ENCODE data around the gene SUMO3.

The SUMO3 gene

GRCh38 chr21:44805226-44805625 lies 12.6 kb downstream of the SUMO3 start:
- H3K4me1 Mint-ChIP-seq: peaks cover 25% of the 10 kb centered on the region
- H3K27ac Mint-ChIP-seq: no peak overlapping the region
- H3K4me3 Mint-ChIP-seq: no peak overlapping the region
- no peaks in the 10 kb centered on the region for H3K9me3 Mint-ChIP-seq
- H3K27me3 Mint-ChIP-seq: no peaks in the 10 kb centered on the region
- peaks cover 6% of the 10 kb centered on the region for H3K36me3 Mint-ChIP-seq

GRCh38 chr21:44804762-44805161 lies 13.1 kb downstream of the SUMO3 start:
- Mint-ChIP-seq H3K27me3 (no peaks in the 10 kb centered on the region), H3K27ac (no peak overlapping the region), H3K36me3 (peaks cover 7% of the 10 kb centered on the region), H3K4me3 (peak overlapping the region; percentile 4), H3K4me1 (peaks cover 29% of the 10 kb centered on the region), H3K9me3 (no peaks in the 10 kb centered on the region)

GRCh38 chr21:44803651-44804050 lies 14.2 kb downstream of the SUMO3 start:
- H3K4me3 Mint-ChIP-seq: peak overlapping the region; percentile 90
- H3K9me3 Mint-ChIP-seq: no peaks in the 10 kb centered on the region
- H3K27me3 Mint-ChIP-seq: no peaks in the 10 kb centered on the region
- H3K36me3 Mint-ChIP-seq: peaks cover 10% of the 10 kb centered on the region
- peaks cover 40% of the 10 kb centered on the region for H3K4me1 Mint-ChIP-seq
- peak overlapping the region; percentile 92 for H3K27ac Mint-ChIP-seq

- peak overlapping the region; percentile 92 for H3K27ac Mint-ChIP-seq
- H3K36me3 Mint-ChIP-seq: peaks cover 11% of the 10 kb centered on the region
- H3K27me3 Mint-ChIP-seq: no peaks in the 10 kb centered on the region
- peaks cover 46% of the 10 kb centered on the region for H3K4me1 Mint-ChIP-seq
- peak overlapping the region; percentile 90 for H3K4me3 Mint-ChIP-seq
- no peaks in the 10 kb centered on the region for H3K9me3 Mint-ChIP-seq
Observed at GRCh38 chr21:44802396-44803153, 15.3 kb downstream of the SUMO3 start.

- peak within 1 kb of the TSS; percentile 97 for H3K4me3 Mint-ChIP-seq
- H3K27ac Mint-ChIP-seq: peak within 1 kb of the TSS; percentile 95
- H3K4me1 Mint-ChIP-seq: peaks cover 50% of the 10 kb centered on the region
- no peaks in the 10 kb centered on the region for H3K9me3 Mint-ChIP-seq
- H3K27me3 Mint-ChIP-seq: no peaks in the 10 kb centered on the region
- peaks cover 11% of the 10 kb centered on the region for H3K36me3 Mint-ChIP-seq
Observed at GRCh38 chr21:44801468-44802395, 16.1 kb downstream of the SUMO3 start, which contains the start of gene UBE2G2. UBE2G2 (minus strand) TSS chr21:44801820; CDS start chr21:44801748, 72 bp downstream.

GRCh38 chr21:44800971-44801467 lies 16.8 kb downstream of the SUMO3 start:
- Mint-ChIP-seq H3K4me1 (peaks cover 57% of the 10 kb centered on the region), H3K36me3 (peaks cover 11% of the 10 kb centered on the region), H3K27ac (peak overlapping the region; percentile 95), H3K9me3 (no peaks in the 10 kb centered on the region), H3K4me3 (peak overlapping the region; percentile 97), H3K27me3 (no peaks in the 10 kb centered on the region)

GRCh38 chr21:44800103-44800502 lies 17.8 kb downstream of the SUMO3 start:
- Mint-ChIP-seq H3K27ac (peak overlapping the region; percentile 68), H3K4me1 (peaks cover 65% of the 10 kb centered on the region), H3K9me3 (no peaks in the 10 kb centered on the region), H3K27me3 (no peaks in the 10 kb centered on the region), H3K36me3 (peaks cover 8% of the 10 kb centered on the region), H3K4me3 (peak overlapping the region; percentile 97)

- Mint-ChIP-seq H3K27me3 (no peaks in the 10 kb centered on the region), H3K4me3 (peak overlapping the region; percentile 97), H3K9me3 (no peaks in the 10 kb centered on the region), H3K4me1 (peaks cover 64% of the 10 kb centered on the region), H3K27ac (no peak overlapping the region), H3K36me3 (peaks cover 8% of the 10 kb centered on the region)
Observed at GRCh38 chr21:44799646-44800045, 18.2 kb downstream of the SUMO3 start.

GRCh38 chr21:44797775-44798174 lies 20.1 kb downstream of the SUMO3 start:
- H3K27me3 Mint-ChIP-seq: no peaks in the 10 kb centered on the region
- H3K27ac Mint-ChIP-seq: no peak overlapping the region
- no peaks in the 10 kb centered on the region for H3K9me3 Mint-ChIP-seq
- peaks cover 68% of the 10 kb centered on the region for H3K4me1 Mint-ChIP-seq
- H3K36me3 Mint-ChIP-seq: peaks cover 8% of the 10 kb centered on the region
- H3K4me3 Mint-ChIP-seq: no peak overlapping the region

- Mint-ChIP-seq H3K27me3 (no peaks in the 10 kb centered on the region), H3K4me1 (peaks cover 73% of the 10 kb centered on the region), H3K27ac (no peak overlapping the region), H3K36me3 (peaks cover 9% of the 10 kb centered on the region), H3K4me3 (no peak overlapping the region), H3K9me3 (no peaks in the 10 kb centered on the region)
Observed at GRCh38 chr21:44795342-44795741, 22.5 kb downstream of the SUMO3 start.

- H3K9me3 Mint-ChIP-seq: no peaks in the 10 kb centered on the region
- H3K36me3 Mint-ChIP-seq: peaks cover 4% of the 10 kb centered on the region
- H3K4me3 Mint-ChIP-seq: peak overlapping the region; percentile 15
- no peaks in the 10 kb centered on the region for H3K27me3 Mint-ChIP-seq
- H3K27ac Mint-ChIP-seq: peak overlapping the region; percentile 2
- H3K4me1 Mint-ChIP-seq: peaks cover 70% of the 10 kb centered on the region
Observed at GRCh38 chr21:44793592-44794374, 24.1 kb downstream of the SUMO3 start.

GRCh38 chr21:44792702-44793591 lies 24.9 kb downstream of the SUMO3 start:
- Mint-ChIP-seq H3K4me1 (peaks cover 63% of the 10 kb centered on the region), H3K9me3 (no peaks in the 10 kb centered on the region), H3K36me3 (peaks cover 3% of the 10 kb centered on the region), H3K27ac (peak overlapping the region; percentile 2), H3K4me3 (peak overlapping the region; percentile 15), H3K27me3 (no peaks in the 10 kb centered on the region)

- Mint-ChIP-seq H3K9me3 (no peaks in the 10 kb centered on the region), H3K4me1 (peaks cover 65% of the 10 kb centered on the region), H3K4me3 (no peak overlapping the region), H3K27ac (no peak overlapping the region), H3K27me3 (no peaks in the 10 kb centered on the region), H3K36me3 (peaks cover 3% of the 10 kb centered on the region)
Observed at GRCh38 chr21:44791993-44792392, 25.9 kb downstream of the SUMO3 start.

- H3K36me3 Mint-ChIP-seq: peaks cover 3% of the 10 kb centered on the region
- no peak overlapping the region for H3K27ac Mint-ChIP-seq
- peaks cover 60% of the 10 kb centered on the region for H3K4me1 Mint-ChIP-seq
- no peaks in the 10 kb centered on the region for H3K9me3 Mint-ChIP-seq
- H3K27me3 Mint-ChIP-seq: no peaks in the 10 kb centered on the region
- H3K4me3 Mint-ChIP-seq: no peak overlapping the region
Observed at GRCh38 chr21:44791246-44791645, 26.6 kb downstream of the SUMO3 start.
